Measurements from ENCODE around the gene ELMO1. TPM values are rescaled to one million over a fixed set of nuclear protein-coding genes. Genes with fewer than 3 reads are reported as not detected.

Gene ELMO1
- total and polyA plus RNA-seq, 10 of the 15 experiments (the other 5 are each of a cell fraction or from before 2014, with no cell fraction given), result 22.6 to 85.9 (median 56.6) TPM

- Histone ChIP-seq H3K9ac (ENCODE audit: control insufficient read depth, insufficient read depth, low read length) (no peak overlapping the region), H3K4me2 (ENCODE audit: control insufficient read depth, insufficient read depth) (no peak overlapping the region), H3K9me3 (replicated peaks; ENCODE audit: control insufficient read depth, insufficient read depth, low read length) (no peaks in the 10 kb centered on the region; the same call in 2 of the 3 replicates), H3K79me2 (ENCODE audit: control insufficient read depth, insufficient read depth, low read length) (no peaks in the 10 kb centered on the region), H3K4me1 (ENCODE audit: control insufficient read depth, insufficient read depth, low read length) (peaks cover 9% of the 10 kb centered on the region; the same call in 1 of the 2 replicates), H3K27me3 (replicated peaks in 1 of 2; ENCODE audit: control insufficient read depth in 2 of 2, insufficient read depth in 2 of 2, low read length in 1 of 2) (no peaks in the 10 kb centered on the region), H3K36me3 (ENCODE audit: control insufficient read depth in 2 of 2, insufficient read depth in 2 of 2, low read length in 1 of 2) (no peaks in the 10 kb centered on the region), H2AFZ (ENCODE audit: control insufficient read depth, low read depth, low read length) (no peak overlapping the region), H4K20me1 (ENCODE audit: control insufficient read depth, insufficient read depth) (no peaks in the 10 kb centered on the region), H3K27ac (ENCODE audit: control insufficient read depth, insufficient read depth) (no peak overlapping the region), H3K4me3 (no peak overlapping the region)
- in situ Hi-C loops (cut with MboI) (no loop called here), intact Hi-C loops (cut with micrococcal nuclease; ENCODE audit: unreplicated experiment) (loop anchor here (5.0 kb wide), 1 partner anchor 217 kb away; no protein-coding TSS in a partner anchor)
- ATAC-seq (no peak), FAIRE-seq (no peak), DNase-seq (ENCODE audit: low read depth, low spot score) (no peak)
- TF ChIP-seq BACH1 (IDR thresholded peaks at IDR 0.05; ENCODE audit: borderline replicate concordance), result no peak
- no peak for TF ChIP-seq SMC3 (IDR thresholded peaks at IDR 0.05; ENCODE audit: borderline replicate concordance, low read length)
- TF ChIP-seq ZSCAN29 (IDR thresholded peaks at IDR 0.05), result no peak
- TF ChIP-seq USF2 (IDR thresholded peaks at IDR 0.05; ENCODE audit: borderline replicate concordance, low read depth, low read length), result no peak
- BruUV-seq (replicated peaks), result no TSS peak
- ChIA-PET RAD21 (ENCODE audit: unreplicated experiment) (no interaction called here), CTCF (interaction anchor here (1.0 to 1.2 kb wide), 2 partner anchors 22 to 233 kb away, joined by 3 read pairs; no protein-coding TSS in a partner anchor), POLR2A (no interaction called here), SMC1A (ENCODE audit: uncharacterized antibody, unreplicated experiment) (no interaction called here)
- WGBS (ENCODE audit: insufficient coverage, insufficient replicate concordance, low lambda C conversion rate, missing lambda C conversion rate), result 93% methylated on average over 1 of the region's 1 CpG
Measured at GRCh38 chr7:36965625-36966024, 483.0 kb downstream of the ELMO1 start.

GRCh38 chr7:36964297-36964696, 484.4 kb downstream of the ELMO1 start:
- SMC1A ChIA-PET (ENCODE audit: uncharacterized antibody, unreplicated experiment), result no interaction called here
- WGBS (ENCODE audit: insufficient coverage, insufficient replicate concordance, low lambda C conversion rate, missing lambda C conversion rate), result 45% methylated on average over 2 of the region's 2 CpGs
- CTCF ChIA-PET, result interaction anchor here (0.7 to 1.2 kb wide), 4 partner anchors 13 to 234 kb away, joined by 3 to 4 read pairs (median 3); no protein-coding TSS in a partner anchor
- Histone ChIP-seq H3K4me1 (ENCODE audit: control insufficient read depth, insufficient read depth, low read length) (peaks cover 15% of the 10 kb centered on the region), H3K9me3 (replicated peaks; ENCODE audit: control insufficient read depth, insufficient read depth, low read length) (no peaks in the 10 kb centered on the region; the same call in 2 of the 3 replicates), H3K27me3 (replicated peaks in 1 of 2; ENCODE audit: control insufficient read depth in 2 of 2, insufficient read depth in 2 of 2, low read length in 1 of 2) (no peaks in the 10 kb centered on the region), H2AFZ (ENCODE audit: control insufficient read depth, low read depth, low read length) (no peak overlapping the region), H3K4me2 (ENCODE audit: control insufficient read depth, insufficient read depth) (no peak overlapping the region), H3K79me2 (ENCODE audit: control insufficient read depth, insufficient read depth, low read length) (no peaks in the 10 kb centered on the region), H3K36me3 (ENCODE audit: control insufficient read depth in 2 of 2, insufficient read depth in 2 of 2, low read length in 1 of 2) (no peaks in the 10 kb centered on the region), H4K20me1 (ENCODE audit: control insufficient read depth, insufficient read depth) (no peaks in the 10 kb centered on the region), H3K27ac (ENCODE audit: control insufficient read depth, insufficient read depth) (no peak overlapping the region), H3K9ac (ENCODE audit: control insufficient read depth, insufficient read depth, low read length) (no peak overlapping the region), H3K4me3 (no peak overlapping the region)
- BruUV-seq (replicated peaks), result no TSS peak
- RAD21 ChIA-PET (ENCODE audit: unreplicated experiment), result no interaction called here
- in situ Hi-C loops (cut with MboI), result no loop called here
- DNase-seq (ENCODE audit: low read depth, low spot score) (no peak), FAIRE-seq (no peak), ATAC-seq (no peak)
- intact Hi-C loops (cut with micrococcal nuclease; ENCODE audit: unreplicated experiment), result no loop called here
- POLR2A ChIA-PET, result no interaction called here
- TF ChIP-seq JUNB (IDR thresholded peaks at IDR 0.05), result 0 out of 2 replicates have a peak, but pooled peaks have one; percentile 7
- no peak for TF ChIP-seq MEF2B (IDR thresholded peaks at IDR 0.05; ENCODE audit: partially characterized antibody, poor library complexity, severe bottlenecking)

Measured in GM12878 (cell line).